GM15510 (cell line): Measurements from ENCODE around the gene BACH1.

Source experiments
- POLR2A ChIP-seq: IDR thresholded peaks from 3 replicates; pipeline ENCODE4 v1.6.1; 2011; ENCODE audit warnings: borderline replicate concordance; ENCODE audit not compliant: insufficient read length; ENCODE audit errors: extremely low read depth

The BACH1 gene

DNA sequence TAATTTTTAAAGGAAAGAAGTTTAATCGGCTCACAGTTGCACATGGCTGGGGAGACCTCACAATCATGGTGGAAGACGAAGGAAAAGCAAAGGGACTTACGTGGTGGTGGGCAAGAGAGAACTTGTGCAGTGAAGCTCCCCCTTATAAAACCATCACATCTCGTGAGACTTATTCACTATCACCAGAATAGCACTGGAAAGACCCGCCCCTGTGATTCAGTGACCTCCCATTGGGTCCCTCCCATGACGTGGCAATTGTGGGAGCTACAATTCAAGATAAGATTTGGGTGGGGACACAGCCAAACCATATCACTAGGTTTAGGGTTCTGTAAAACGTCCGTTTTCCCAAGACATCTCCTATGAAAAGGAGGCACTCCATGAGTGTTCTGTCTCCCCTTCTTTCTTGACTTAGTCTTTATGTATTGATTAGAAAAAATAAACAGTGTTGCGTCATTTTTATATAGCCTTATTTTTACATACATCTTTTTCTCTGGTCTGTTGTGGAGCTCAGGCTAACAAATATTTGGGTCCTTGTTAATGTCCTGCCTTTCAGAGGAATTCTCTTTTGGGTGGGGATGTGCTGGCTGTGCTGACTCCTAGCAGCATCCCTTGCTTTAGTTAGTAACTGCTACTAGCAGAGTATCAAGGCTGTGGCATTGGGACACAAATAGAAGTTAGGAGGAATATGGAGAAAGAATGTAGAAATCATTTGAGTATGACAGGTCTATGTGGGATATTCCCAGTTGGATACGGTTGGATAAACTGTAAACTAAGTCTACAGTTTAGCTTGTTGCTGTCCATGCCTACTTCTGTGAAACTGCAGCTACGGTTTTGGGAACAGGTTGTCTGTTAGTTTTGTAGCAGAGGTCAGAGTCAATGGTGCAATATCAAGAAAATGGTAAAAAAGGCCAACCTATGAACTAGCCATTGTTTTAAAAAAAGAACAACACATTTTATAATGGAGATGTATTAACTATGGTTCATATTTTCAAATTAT, 23.5 kb downstream of the BACH1 start:
- no peak for TF ChIP-seq POLR2A

DNA sequence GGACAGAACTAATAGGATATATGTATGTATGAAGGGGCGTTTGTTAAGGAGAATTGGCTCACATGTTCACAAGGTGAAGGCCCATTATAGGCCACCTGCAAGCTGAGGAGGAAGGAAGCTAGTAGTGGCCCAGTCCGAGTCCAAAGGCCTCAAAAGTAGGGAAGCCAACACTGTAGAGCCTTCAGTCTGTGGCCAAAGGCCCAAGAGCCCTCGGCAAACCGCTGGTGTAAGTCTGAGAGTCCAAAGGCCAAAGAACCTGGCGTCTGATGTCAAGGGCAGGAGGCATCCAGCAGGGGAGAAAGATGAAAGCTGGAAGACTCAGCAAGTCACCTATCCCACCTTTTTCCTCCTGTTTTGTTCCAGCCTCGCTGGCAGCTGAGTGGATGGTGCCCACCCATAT, 24.5 kb downstream of the BACH1 start:
- TF ChIP-seq POLR2A = no peak

DNA sequence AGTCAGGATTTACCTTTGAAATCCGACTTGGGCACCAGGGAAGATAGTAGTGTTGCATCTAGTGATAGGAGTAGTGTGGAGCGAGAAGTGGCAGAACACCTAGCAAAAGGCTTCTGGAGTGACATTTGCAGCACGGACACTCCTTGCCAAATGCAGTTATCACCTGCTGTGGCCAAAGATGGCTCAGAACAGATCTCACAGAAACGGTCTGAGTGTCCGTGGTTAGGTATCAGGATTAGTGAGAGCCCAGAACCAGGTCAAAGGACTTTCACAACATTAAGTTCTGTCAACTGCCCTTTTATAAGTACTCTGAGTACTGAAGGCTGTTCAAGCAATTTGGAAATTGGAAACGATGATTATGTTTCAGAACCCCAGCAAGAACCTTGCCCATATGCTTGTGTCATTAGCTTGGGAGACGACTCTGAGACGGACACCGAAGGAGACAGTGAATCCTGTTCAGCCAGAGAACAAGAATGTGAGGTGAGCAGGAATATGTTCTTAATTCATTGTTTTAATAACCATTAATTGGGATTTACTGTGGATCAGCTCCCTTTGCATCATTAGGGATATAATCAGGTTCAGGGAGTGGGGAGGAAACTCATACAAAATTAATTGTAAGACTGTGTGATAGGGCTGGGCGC, 28.3 kb downstream of the BACH1 start:
- TF ChIP-seq POLR2A = no peak

DNA sequence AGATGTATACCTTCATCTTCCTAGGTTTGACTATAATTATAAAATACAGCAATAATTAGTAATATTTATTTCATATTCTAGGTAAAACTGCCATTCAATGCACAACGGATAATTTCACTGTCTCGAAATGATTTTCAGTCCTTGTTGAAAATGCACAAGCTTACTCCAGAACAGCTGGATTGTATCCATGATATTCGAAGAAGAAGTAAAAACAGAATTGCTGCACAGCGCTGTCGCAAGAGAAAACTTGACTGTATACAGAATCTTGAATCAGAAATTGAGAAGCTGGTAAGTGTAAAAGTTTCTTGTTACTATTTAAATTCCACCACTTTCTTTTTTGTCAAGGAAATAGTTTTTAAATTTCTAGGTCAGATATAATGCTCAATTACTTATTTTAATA, 30.7 kb downstream of the BACH1 start:
- no peak for TF ChIP-seq POLR2A

DNA sequence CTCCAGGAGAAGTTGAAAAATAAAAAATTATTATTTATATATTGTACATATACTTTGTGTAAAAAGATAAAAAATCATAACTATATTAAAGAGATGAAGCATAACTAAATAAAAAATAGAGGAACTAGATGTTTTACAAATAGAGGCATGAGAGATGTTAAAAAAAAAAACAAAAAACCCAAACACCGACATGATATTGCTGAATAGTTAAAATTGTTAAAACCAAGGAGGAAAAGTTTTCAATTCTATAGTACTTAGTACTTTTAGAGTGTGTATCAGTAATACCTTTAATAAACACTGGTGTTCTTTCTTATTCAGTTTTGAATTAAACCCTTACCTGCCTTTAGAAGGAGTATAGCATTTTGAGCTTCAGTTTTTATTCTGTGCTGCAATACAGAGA, 32.1 kb downstream of the BACH1 start:
- no peak for TF ChIP-seq POLR2A

DNA sequence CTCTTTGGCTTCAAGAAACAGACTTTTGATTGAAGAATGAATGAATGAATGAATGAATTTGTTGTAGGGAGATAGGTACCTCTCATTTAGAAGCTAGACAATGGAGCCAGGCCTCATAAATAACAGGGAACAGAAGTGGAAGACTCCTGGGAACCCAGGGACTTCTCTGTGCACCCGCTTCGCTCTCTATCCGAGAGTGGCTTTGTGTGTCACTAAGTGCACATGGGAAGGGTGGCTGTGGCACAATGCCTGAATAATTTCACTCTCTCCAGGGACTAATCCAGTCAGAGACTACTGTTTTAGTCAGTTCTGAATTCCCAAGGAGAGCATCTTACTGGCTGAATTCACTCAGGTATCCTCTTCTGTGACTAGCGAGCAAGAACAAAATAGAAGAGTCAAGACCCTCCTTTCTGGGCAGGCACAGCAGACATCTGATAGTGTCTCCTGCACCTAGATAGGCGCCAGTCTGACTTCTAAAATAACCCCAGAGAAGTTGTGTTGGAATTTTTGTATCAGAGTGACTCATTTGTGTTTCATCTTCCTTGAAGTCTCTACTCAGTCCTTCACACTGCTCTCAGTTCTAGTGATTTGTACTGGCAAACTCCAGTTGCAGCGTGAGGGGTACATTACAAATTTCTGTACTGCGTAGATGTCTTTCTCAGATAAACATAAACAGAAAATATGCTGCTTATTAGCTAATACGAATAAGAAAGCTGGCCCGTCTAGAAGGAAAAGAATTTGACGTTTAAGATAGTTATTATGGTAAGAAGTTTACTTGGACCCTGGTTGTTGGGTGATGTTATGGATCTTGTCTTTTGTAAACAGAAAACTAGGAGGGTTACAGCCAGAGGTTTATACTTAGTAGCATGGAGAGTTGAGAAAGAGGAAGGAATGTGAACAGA, 34.0 kb downstream of the BACH1 start:
- TF ChIP-seq POLR2A = no peak

DNA sequence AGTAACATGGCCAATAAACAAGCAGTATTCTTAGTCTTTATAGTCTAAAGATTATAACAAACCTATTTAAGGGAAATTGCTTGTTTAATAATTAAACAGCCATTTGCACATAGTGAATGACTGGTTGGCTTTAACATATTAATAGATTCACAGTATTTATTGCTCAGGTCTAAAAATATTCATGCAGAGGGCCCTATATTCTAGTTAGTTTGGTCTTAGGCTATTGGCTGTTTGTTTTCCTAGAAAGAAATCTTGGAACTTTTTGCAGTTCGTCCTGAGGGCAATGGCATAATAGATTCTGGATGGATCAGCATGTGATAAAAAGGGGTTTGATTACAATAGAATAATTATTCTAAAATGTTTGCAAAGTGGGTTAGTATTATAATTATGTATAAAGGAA, 34.7 kb downstream of the BACH1 start:
- TF ChIP-seq POLR2A = no peak

DNA sequence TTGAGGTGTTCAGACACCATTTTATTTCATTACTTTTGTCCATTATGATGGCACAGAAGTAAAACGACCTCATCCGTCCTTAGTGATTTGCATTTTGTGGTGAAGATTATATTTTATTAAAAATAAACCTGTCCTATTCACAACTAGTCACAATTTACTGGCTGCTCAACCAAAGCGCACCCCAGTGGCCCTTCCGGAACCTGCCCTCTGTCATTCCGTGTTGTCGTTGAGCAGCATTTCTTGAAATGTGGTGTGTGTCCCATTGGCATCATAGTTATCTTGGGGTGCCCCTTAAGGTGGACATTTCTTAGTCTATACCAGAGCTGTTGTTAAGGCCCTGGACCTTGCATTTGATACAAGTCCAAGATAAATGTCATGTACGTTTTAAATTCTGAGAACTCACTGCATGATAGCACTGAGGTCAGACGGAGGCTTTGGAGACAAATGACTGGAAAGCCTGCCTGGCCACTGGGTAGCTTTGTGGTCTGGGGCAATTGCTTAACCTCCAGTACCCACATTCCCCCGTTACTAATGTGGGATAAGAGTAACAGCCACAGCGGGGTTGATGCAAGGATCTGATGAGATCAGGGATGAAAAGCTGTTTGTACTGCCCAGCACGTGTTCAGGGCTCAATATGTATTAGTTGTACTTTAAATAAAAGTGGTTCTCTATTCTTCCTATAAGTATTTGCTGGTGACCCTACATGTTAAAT, 36.2 kb downstream of the BACH1 start:
- TF ChIP-seq POLR2A = no peak

DNA sequence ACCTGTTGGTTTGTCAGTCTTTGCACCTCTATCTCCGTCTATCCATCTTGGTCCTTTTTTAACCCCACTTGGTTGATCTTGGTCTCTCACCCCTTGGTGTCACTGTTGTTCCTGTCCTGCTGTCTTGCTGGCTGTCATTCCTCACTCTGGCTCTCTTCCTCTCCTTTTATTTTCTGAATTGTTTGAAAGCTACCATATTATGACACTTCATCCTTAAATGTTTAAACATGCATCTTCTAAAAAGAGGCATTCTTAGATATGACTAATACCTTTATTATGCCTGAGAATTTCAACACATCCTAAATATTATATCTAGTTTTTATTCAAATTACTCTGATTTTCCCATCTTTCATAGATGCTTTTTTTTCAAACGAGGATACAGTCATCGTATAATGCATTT, 37.0 kb downstream of the BACH1 start:
- TF ChIP-seq POLR2A = no peak

DNA sequence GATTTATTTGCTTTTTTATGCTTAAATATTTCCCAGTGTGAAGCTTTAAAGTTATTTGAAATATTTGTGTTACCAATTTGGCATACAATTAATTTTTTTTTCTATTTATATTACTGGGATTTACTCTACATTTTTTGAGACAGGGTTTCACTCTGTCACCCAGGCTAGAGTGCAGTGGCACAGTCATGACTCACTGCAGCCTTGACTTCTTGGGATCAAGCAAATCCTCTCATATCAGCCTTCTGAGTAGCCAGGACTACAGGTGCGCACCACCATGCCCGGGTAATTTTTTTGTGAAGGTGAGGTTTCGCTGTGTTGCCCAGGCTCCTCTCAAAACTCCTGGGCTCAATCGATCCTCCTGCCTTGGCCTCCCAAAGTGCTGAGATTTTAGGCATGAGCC, 39.5 kb downstream of the BACH1 start:
- TF ChIP-seq POLR2A = no peak

DNA sequence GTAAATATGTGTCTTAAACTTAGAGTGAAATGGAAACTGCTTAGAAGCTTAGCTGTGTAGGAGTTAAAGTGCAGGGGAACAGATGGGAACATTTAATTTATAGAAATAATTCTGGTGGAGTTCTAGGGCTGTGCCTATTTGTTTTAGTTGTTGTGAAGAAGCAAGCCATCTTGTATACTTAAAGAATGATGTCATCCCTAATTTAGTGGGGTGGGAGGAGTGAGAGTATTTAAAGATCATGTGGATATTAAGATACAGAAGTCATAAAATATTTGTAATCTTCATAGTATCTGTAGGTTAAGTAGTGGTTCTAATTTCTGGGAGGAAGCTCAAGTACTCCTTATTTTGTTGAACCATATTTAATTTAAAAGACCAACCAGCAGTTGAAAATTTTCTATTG, 41.5 kb downstream of the BACH1 start:
- TF ChIP-seq POLR2A = no peak

DNA sequence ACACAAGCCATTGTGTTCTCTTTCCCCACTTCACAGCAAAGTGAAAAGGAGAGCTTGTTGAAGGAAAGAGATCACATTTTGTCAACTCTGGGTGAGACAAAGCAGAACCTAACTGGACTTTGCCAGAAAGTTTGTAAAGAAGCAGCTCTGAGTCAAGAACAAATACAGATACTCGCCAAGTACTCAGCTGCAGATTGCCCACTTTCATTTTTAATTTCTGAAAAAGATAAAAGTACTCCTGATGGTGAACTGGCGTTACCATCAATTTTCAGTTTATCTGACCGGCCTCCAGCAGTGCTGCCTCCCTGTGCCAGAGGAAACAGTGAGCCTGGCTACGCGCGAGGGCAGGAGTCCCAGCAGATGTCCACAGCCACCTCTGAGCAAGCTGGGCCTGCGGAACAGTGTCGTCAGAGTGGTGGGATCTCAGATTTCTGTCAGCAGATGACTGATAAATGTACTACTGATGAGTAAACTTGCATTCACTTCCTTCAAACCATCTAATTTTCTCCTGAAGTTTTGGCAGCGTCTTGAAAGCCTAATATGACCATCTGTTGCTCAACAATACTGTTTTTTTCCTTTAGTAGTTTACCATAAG, 43.7 kb downstream of the BACH1 start:
- TF ChIP-seq POLR2A = no peak

DNA sequence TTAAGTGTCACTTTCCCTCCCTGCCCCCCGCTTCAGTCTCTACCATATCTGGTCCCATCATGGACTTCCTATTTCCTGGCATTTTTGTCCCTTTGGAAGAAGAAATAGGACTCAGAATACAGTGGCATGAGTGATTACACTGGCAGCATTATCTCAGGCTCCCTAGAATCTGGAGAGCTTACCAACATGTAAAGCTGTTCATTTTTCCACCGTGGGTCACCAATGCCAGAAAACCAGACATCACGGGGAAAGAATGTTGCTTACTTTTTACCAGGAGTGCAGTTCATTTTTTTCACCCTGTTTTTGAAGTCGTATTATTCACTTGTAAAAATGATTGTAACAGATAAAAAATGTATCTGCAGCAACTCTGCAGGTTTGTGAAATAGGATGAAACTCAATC, 44.8 kb downstream of the BACH1 start:
- TF ChIP-seq POLR2A = no peak

DNA sequence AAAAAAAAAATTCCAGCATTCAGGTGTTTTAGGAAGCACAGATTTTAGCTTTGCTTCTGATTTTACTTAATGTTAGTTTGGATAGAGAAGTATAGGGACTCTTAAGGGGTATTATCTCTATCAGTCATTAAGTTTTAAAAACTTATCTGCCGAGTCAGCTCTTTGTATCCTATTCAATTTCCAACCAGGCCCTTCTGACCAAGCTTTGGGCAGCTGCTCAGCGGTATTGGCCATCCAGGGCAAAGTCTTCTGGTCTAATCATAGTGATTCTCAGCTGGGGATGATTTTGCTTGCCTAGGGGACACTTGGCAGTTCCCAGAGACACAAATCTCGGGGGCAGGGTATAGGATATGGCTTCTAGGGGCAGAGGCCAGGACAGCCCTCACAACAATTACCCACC, 47.6 kb downstream of the BACH1 start:
- TF ChIP-seq POLR2A = no peak
